Astrocyte (in vitro differentiated cells and primary cell): ENCODE results near the gene GPNMB.

Experiments
- CTCF ChIP-seq: IDR thresholded peaks from 2 replicates; pipeline ENCODE4 v1.5.1; 2011; ENCODE audit warnings: low read depth, mild to moderate bottlenecking, inconsistent platforms, low read length, moderate library complexity; ENCODE audit not compliant: insufficient read depth
- EZH2 ChIP-seq: IDR thresholded peaks from 2 replicates; pipeline ENCODE4 v1.6.1; 2012; ENCODE audit warnings: mild to moderate bottlenecking, low read length, inconsistent platforms; ENCODE audit not compliant: insufficient read depth

GRCh38 chr7:23204241-23204640, 42.3 kb upstream of the GPNMB start:
- TF ChIP-seq CTCF (no peak), EZH2 (no peak)
